ACHN (cell line): ENCODE measurements around the gene RAB10.
A peak's percentile ranks its signal among the peaks of the same experiment; 100 is the strongest.

Experiments
- DNase-seq: peaks from one replicate; pipeline ENCODE4 v3.0.0-alpha.2; 2015
- in situ Hi-C: cut with HindIII; loops from 2 replicates; pipeline ENCODE4 v1.10.0; 2017; ENCODE audit warnings: low sequenced_read_pairs, low pct_ligation_motif_present, low pct_unique_long_range_greater_than_20kb

RAB10 gene

DNA sequence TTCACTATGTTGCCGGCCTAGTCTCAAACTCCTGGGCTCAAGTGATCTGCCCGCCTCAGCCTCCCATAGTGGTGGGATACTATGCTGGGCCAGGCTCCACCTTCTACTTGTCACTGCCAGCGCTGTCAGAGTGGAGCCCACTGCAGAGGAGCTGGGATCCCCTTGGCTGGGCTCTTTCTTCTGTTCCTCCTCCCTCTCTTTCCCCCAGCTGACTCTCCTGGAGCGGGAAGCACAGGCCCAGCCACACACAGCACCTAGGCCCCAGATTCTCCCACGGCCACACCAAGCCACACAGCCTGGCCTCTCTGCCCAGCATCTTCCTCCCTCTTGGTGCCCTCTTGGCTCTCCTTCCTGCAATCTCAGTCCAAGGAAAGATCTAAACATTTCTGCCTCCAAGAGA lies 135.3 kb downstream of the RAB10 start:
- DNase-seq = no peak
- in situ Hi-C loops = no loop called here

- no peak for DNase-seq
- in situ Hi-C loops = no loop called here
Measured at GRCh38 chr2:26169681-26170414, 136.0 kb downstream of the RAB10 start.

GRCh38 chr2:26170795-26171194 lies 136.9 kb downstream of the RAB10 start:
- DNase-seq = no peak
- in situ Hi-C loops = no loop called here

GRCh38 chr2:26172189-26172870 lies 138.4 kb downstream of the RAB10 start:
- DNase-seq = no peak

GRCh38 chr2:26172871-26173775 lies 139.2 kb downstream of the RAB10 start, which contains the start of gene GAREM2:
GAREM2 (plus strand) TSS chr2:26173088; CDS start chr2:26173221, 133 bp downstream.
- DNase-seq = peak; percentile 13
- in situ Hi-C loops = no loop called here

More at GRCh38 chr2:26172189-26172870, 138.4 kb downstream of the RAB10 start:
- in situ Hi-C loops = no loop called here

DNA sequence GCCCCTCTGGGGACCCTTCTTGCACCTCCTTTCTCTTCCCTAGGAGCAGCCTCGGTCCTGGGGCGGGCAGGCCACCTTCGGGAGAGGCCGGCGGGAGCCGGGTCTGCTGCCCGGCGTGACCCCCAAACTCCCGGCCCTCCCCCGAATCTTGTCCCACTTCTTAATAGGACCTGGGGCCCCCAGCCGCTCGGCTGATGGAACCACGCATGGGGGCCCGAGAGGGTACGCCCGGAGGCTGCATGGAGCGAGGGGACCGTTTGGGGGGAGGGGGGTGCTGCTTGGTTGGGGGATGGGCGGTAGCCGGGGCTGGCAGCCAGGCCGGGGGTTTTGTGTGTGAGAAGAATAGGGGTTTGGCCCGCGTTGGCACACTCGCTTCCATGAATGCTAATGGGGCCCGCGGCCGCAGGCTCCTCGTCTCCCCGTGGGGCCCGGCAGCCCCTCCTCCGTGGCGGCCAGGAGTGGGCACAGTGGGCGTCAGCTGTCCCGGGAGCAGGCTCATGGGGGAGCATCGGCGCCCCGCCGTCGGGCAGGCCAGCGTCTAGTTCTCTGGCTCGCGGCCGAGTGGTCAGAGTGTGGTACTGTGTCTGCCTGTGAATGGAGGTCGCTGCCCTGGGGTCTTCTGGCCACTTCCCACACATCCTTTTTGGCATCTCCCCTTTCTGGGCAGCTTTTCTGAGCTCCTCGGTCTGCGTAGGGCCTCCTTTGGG lies 140.0 kb downstream of the RAB10 start:
- in situ Hi-C loops = no loop called here
- no peak for DNase-seq

- in situ Hi-C loops = no loop called here
Measured at GRCh38 chr2:26174691-26175465, 141.0 kb downstream of the RAB10 start.

GRCh38 chr2:26175466-26176278 lies 141.8 kb downstream of the RAB10 start:
- in situ Hi-C loops = no loop called here
- no peak for DNase-seq

More at GRCh38 chr2:26174691-26175465, 141.0 kb downstream of the RAB10 start:
- no peak for DNase-seq

- in situ Hi-C loops = no loop called here
- DNase-seq = no peak
Measured at GRCh38 chr2:26176279-26176615, 142.4 kb downstream of the RAB10 start.

DNA sequence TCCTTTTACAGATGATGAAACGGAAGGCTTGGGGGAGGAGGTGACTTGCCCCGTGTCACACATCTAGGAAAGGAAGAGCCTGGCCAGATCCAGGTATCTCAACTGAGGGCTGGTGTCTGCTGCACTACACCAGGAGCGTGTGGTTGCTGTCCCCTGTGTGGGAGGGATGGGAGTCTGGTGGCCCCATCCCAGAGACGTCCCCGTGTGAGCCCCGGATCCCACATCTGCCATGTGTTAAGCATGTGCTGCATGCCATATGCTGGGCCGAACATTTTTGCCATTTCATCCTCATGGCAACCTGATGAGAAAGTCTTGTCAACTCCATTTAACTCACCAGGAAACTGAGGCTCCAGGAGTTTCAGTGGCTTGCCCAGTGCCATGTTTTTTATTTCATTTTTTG lies 143.2 kb downstream of the RAB10 start:
- in situ Hi-C loops = no loop called here
- DNase-seq = no peak

- no peak for DNase-seq
- in situ Hi-C loops = no loop called here
Measured at GRCh38 chr2:26178246-26178645, 144.4 kb downstream of the RAB10 start.

- in situ Hi-C loops = no loop called here
- DNase-seq = peak; percentile 39
Measured at GRCh38 chr2:26178746-26179436, 145.0 kb downstream of the RAB10 start.

DNA sequence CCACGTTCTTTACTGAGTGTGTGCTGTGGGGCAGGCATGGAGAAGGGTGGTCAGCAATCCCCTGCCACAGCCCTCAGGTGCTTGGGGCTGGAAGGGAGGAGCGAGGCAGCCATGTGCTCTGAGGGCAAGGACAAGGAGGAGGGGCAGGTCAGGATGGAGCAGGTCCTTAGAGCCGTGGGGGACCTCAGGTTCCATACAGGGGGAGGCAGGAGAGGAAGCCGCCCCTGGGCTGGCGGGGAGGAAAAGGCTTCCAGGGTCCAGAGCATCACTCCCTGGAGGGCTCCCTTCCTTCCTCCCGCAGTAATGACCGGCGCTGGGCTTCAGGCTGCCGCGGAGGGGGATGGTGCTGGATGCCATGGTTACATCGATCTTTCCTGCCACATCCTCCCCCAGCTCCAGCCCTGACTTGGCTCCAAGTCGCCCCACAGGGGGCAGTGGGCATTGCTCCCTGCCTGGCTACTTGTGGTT lies 145.6 kb downstream of the RAB10 start:
- DNase-seq = no peak
- in situ Hi-C loops = no loop called here

GRCh38 chr2:26182441-26182840 lies 148.6 kb downstream of the RAB10 start:
- in situ Hi-C loops = no loop called here
- no peak for DNase-seq

DNA sequence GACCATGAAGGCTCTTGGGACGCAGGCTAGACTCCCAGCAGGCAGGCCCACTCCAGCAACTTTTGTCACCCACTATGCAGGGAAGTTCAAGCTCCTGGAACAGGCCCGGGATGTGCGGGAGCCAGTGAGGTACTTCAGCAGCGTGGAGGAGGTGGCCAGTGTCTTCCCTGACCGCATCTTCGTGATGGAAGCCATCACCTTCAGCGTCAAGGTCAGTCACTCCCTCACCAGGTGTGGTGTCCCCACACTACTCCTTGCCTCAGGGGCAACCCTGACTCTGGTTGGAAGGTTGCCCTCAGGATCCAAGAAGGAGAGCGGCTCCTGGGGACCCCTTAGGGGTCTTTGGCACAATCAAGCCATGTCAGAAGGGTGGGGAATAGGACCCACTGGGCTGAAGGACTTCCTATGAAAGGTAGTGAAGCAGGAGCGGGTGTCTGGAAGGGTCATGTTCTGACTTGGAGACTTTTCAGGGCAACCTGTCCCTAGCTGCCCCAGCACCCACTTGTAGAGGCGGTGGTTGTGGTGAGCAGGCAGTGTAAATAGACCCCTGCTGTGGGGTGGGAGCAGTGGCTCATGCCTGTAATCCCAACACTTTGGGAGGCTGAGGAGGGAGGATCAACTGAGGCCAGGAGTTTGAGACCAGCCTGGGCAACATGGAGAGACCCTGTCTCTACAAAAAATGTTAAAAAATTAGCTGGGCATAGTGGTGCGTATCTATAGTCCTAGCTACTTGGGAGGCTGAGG lies 149.2 kb downstream of the RAB10 start:
- in situ Hi-C loops = no loop called here
- DNase-seq = no peak

DNA sequence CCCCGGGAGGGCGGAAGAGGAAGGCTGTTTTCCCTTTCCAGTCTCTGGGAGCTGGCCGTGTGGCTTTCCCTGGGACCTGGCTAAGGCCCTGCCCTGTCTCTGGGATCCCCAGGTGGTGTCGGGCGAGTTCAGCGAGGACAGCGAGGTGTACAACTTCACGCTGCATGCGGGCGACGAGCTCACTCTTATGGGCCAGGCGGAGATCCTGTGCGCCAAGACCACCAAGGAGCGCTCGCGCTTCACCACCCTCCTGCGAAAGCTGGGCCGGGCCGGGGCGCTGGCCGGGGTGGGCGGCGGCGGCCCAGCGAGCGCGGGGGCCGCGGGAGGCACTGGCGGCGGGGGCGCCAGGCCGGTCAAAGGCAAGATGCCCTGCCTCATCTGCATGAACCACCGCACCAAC lies 150.2 kb downstream of the RAB10 start:
- no peak for DNase-seq
- in situ Hi-C loops = no loop called here
